Measurements from ENCODE around the gene SORCS2. TPM values are rescaled to one million over a fixed set of nuclear protein-coding genes. Genes with fewer than 3 reads are reported as not detected.
"Not testable (repeated sequence)": the region's sequence is repeated elsewhere in the genome, so short reads cannot be mapped to it uniquely, and the experiment has no call there.

Gene SORCS2
- total and polyA plus RNA-seq, 2 of the 8 experiments (the other 6 are each of a cell fraction or from before 2014, with no cell fraction given) = 0.36 to 1.8 TPM

DNA sequence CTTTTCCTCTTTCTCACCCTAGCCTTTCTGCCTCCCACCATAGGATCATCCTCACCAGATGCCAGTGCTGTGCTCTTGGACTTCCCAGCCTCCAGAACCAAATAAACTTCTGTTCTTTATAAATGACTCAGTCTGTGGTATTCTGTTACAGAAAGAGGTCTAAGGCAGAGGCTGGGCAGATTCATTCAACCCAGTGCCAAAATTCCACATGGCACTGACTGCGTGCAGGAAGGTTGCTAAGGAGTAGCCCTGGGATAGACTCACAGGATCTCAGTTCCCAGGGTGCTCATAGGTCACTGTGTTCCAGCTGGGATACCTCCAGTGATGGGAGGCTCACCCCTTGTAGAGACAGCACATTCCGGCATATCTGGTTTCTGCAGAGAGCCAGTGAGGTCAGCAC, 22.0 kb downstream of the SORCS2 start (continued):
- TF ChIP-seq BCL11A (IDR thresholded peaks at IDR 0.05; ENCODE audit: low read depth in 2 of 2, low read length in 2 of 2) (no peak), JUND (IDR thresholded peaks at IDR 0.05; ENCODE audit: low read length) (no peak), CBX5 (IDR thresholded peaks at IDR 0.05; ENCODE audit: low read depth, low read length) (no peak), TCF12 (IDR thresholded peaks at IDR 0.05; ENCODE audit: low read depth, low read length) (no peak)

DNA sequence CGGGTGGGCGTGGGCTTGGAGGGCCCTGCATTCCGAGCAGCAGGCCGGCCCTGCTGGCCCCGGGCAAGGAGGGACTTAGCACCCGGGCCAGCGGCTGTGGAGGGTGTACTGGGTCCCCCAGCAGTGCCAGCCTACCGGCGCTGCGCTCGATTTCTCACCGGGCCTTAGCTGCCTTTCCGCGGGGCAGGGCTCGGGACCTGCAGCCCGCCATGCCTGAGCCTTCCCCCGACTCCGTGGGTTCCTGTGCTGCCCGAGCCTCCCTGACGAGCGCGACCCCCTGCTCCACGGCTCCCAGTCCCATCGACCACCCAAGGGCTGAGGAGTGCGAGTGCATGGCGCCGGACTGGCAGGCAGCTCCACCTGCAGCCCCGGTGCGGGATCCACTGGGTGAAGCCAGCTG, 22.8 kb downstream of the SORCS2 start:
- POLR2A ChIA-PET (ENCODE audit: partially characterized antibody); H4K8ac ChIP-seq (ENCODE audit: extremely low read depth, insufficient read depth, low read length); H3K27me3 ChIP-seq (replicated peaks in 1 of 4; ENCODE audit: control insufficient read depth in 3 of 4, extremely low read depth in 1 of 4, insufficient read depth in 3 of 4, low read length in 3 of 4); H3K23ac ChIP-seq (ENCODE audit: insufficient read length); H4K5ac ChIP-seq (ENCODE audit: insufficient read length, low read depth, low read length); FAIRE-seq; H3K79me2 ChIP-seq (ENCODE audit: control insufficient read depth in 1 of 2, insufficient read depth in 2 of 2, low read length in 2 of 2); H3K23me2 ChIP-seq (ENCODE audit: low read depth, low read length); H4K91ac ChIP-seq (replicated peaks; ENCODE audit: insufficient read length, low read length); H3K56ac ChIP-seq (replicated peaks; ENCODE audit: insufficient read length, low read depth, low read length); H2BK15ac ChIP-seq (ENCODE audit: low read length); H2BK120ac ChIP-seq (replicated peaks; ENCODE audit: low read depth, low read length); H2BK12ac ChIP-seq (ENCODE audit: low read depth, low read length); H3K4me1 ChIP-seq (replicated peaks in 1 of 4; ENCODE audit: control insufficient read depth in 3 of 4, insufficient read depth in 4 of 4, low read length in 3 of 4); H4K20me1 ChIP-seq (replicated peaks in 1 of 2; ENCODE audit: control insufficient read depth in 1 of 2, insufficient read depth in 2 of 2, low read length in 2 of 2); DNase-seq (ENCODE audit: low read depth in 1 of 2, low spot score in 2 of 2); H2BK5ac ChIP-seq (ENCODE audit: low read depth, low read length); H3K18ac ChIP-seq (ENCODE audit: extremely low read depth, low read length); H2AK5ac ChIP-seq (ENCODE audit: low read depth, low read length); H2BK20ac ChIP-seq (ENCODE audit: low read length); H3K36me3 ChIP-seq (ENCODE audit: control insufficient read depth in 2 of 4, insufficient read depth in 4 of 4, low read length in 3 of 4); H3K9me3 ChIP-seq (ENCODE audit: insufficient read depth in 2 of 2, low read depth in 1 of 2, low read length in 1 of 2); H3K4me3 ChIP-seq (ENCODE audit: extremely low read depth in 1 of 4, insufficient read depth in 2 of 4, low read depth in 3 of 4, low read length in 4 of 4); H3K27ac ChIP-seq (ENCODE audit: low read depth, low read length); H3K4ac ChIP-seq (replicated peaks; ENCODE audit: insufficient read length, low read depth, low read length); H2AFZ ChIP-seq (ENCODE audit: low read length); H3K9ac ChIP-seq (replicated peaks in 1 of 4; ENCODE audit: extremely low read depth in 1 of 4, low read depth in 3 of 4, low read length in 3 of 4); H3K4me2 ChIP-seq (ENCODE audit: insufficient read depth in 1 of 2, low read depth in 2 of 2, low read length in 2 of 2); H3K79me1 ChIP-seq (ENCODE audit: low read depth, low read length); H3K14ac ChIP-seq (ENCODE audit: insufficient read length): not testable (repeated sequence)
- WGBS, 2 experiments (ENCODE audit: extremely low coverage in 1 of 2, insufficient coverage in 1 of 2, insufficient read length in 1 of 2, insufficient replicate concordance in 2 of 2, low coverage in 1 of 2, low lambda C conversion rate in 2 of 2, missing lambda C conversion rate in 1 of 2) = no CpG with 5 or more reads among the region's 29 CpGs
- CTCF ChIA-PET (ENCODE audit: partially characterized antibody) = interaction anchor here (1.6 to 1.8 kb wide), 2 partner anchors 13 to 23 kb away, joined by 4 to 5 read pairs; no protein-coding TSS in a partner anchor
